Loucy (cell line): ENCODE measurements around the gene PFKFB2.

ENCODE experiments used
- H2AFZ ChIP-seq: fragments of 200-600 bp; sonication (generic); 2 replicates; pipeline ENCODE4 v1.6.0; 2016; ENCODE audit warnings: antibody characterized with exemption, mild to moderate bottlenecking, low read length, moderate library complexity
- H3F3A ChIP-seq: fragments of 200-600 bp; 2 replicates; pipeline ENCODE4 v1.6.0; 2016; ENCODE audit warnings: antibody characterized with exemption, low read depth, mild to moderate bottlenecking
- H3K27me3 ChIP-seq: fragments of 200-600 bp; sonication (generic); 2 replicates; pipeline ENCODE4 v1.6.1; 2014; ENCODE audit warnings: low read length, mild to moderate bottlenecking; ENCODE audit not compliant: insufficient read depth, poor library complexity, severe bottlenecking
- H3K36me3 ChIP-seq: fragments of 200-600 bp; sonication (generic); 2 replicates; pipeline ENCODE4 v1.6.1; 2016; ENCODE audit warnings: low read length; ENCODE audit not compliant: insufficient read depth
- H3K4me1 ChIP-seq: fragments of 200-600 bp; sonication (generic); 2 replicates; pipeline ENCODE4 v1.5.1; 2014; ENCODE audit warnings: low read length, mild to moderate bottlenecking; ENCODE audit not compliant: insufficient read depth, poor library complexity, severe bottlenecking
- H3K4me2 ChIP-seq: fragments of 200-600 bp; sonication (generic); 2 replicates; pipeline ENCODE4 v1.6.0; 2014; ENCODE audit warnings: antibody characterized with exemption, low read length, low read depth, mild to moderate bottlenecking; ENCODE audit not compliant: poor library complexity, severe bottlenecking
- H3K4me3 ChIP-seq: fragments of 200-600 bp; sonication (generic); 2 replicates; pipeline ENCODE4 v1.5.1; 2014; ENCODE audit warnings: low read length, mild to moderate bottlenecking, mixed read lengths; ENCODE audit not compliant: poor library complexity, severe bottlenecking
- H3K79me2 ChIP-seq: fragments of 200-600 bp; sonication (generic); 2 replicates; pipeline ENCODE4 v1.6.1; 2014; ENCODE audit warnings: low read length; ENCODE audit not compliant: insufficient read depth
- H3K9ac ChIP-seq: fragments of 200-600 bp; sonication (generic); 2 replicates; pipeline ENCODE4 v1.6.0; 2014; ENCODE audit warnings: mild to moderate bottlenecking, low read depth, low read length, moderate library complexity; ENCODE audit not compliant: poor library complexity, severe bottlenecking
- H3K9me2 ChIP-seq: fragments of 200-600 bp; sonication (generic); replicated peaks from 2 replicates; pipeline ENCODE4 v1.6.1; 2016; ENCODE audit warnings: low read depth, low read length, mixed read lengths
- H3K9me3 ChIP-seq: fragments of 200-600 bp; sonication (generic); 2 replicates; pipeline ENCODE4 v1.6.1; 2014; ENCODE audit warnings: mild to moderate bottlenecking, antibody characterized with exemption, low read length, low read depth; ENCODE audit not compliant: insufficient read depth
- H4K20me1 ChIP-seq: fragments of 200-600 bp; sonication (generic); 2 replicates; pipeline ENCODE4 v1.6.0; 2014; ENCODE audit warnings: antibody characterized with exemption, low read length, mild to moderate bottlenecking; ENCODE audit not compliant: insufficient read depth, poor library complexity, severe bottlenecking
- EZH2phosphoT487 ChIP-seq: fragments of 200-600 bp; IDR thresholded peaks from 2 replicates; pipeline ENCODE4 v1.6.1; 2018; ENCODE audit warnings: antibody characterized with exemption, mild to moderate bottlenecking, moderate library complexity, borderline replicate concordance
- TF ChIP-seq, protein P1 (sequence below): fragments of 200-600 bp; sonication (generic); conservative IDR thresholded peaks from 2 replicates; pipeline ENCODE4 v1.5.1; 2014; ENCODE audit warnings: mild to moderate bottlenecking, antibody characterized with exemption, low read length

Gene PFKFB2

DNA sequence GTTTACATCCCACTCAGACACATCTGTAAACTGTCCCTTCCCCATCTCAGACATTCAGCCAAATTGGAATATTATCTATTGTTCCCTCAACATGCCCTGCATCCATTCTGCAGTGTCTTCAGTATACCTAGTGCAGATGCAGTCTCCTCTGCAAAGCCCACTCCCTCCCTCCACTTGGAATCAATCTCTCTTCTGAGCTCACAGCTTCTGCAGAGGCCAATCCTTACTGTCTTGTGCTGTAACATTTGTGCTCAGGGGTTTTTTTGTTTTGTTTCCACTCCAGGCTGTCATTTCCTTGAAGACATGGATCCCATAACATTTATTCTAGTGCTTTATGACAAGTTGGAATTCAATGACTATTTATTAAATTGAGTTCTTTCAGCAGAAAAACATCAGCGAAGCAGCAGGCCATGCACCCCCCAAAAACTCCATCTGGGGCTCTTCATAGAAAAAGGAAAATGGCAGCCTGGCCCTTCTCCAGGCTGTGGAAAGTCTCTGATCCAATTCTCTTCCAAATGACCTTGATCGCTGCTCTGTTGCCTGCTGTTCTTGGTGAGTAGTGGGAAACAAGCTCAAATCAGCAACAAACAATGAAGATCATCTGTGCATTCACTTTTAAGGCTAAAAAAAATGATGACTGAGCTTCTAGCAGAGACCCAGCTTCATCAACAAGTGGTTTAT is 59.7 kb downstream of the PFKFB2 start:
- no peak for TF ChIP-seq EZH2phosphoT487
- TF ChIP-seq, protein P1, sequence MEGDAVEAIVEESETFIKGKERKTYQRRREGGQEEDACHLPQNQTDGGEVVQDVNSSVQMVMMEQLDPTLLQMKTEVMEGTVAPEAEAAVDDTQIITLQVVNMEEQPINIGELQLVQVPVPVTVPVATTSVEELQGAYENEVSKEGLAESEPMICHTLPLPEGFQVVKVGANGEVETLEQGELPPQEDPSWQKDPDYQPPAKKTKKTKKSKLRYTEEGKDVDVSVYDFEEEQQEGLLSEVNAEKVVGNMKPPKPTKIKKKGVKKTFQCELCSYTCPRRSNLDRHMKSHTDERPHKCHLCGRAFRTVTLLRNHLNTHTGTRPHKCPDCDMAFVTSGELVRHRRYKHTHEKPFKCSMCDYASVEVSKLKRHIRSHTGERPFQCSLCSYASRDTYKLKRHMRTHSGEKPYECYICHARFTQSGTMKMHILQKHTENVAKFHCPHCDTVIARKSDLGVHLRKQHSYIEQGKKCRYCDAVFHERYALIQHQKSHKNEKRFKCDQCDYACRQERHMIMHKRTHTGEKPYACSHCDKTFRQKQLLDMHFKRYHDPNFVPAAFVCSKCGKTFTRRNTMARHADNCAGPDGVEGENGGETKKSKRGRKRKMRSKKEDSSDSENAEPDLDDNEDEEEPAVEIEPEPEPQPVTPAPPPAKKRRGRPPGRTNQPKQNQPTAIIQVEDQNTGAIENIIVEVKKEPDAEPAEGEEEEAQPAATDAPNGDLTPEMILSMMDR: no peak
- no peak overlapping the region for H3K4me2 ChIP-seq
- H2AFZ ChIP-seq: no peak overlapping the region

DNA sequence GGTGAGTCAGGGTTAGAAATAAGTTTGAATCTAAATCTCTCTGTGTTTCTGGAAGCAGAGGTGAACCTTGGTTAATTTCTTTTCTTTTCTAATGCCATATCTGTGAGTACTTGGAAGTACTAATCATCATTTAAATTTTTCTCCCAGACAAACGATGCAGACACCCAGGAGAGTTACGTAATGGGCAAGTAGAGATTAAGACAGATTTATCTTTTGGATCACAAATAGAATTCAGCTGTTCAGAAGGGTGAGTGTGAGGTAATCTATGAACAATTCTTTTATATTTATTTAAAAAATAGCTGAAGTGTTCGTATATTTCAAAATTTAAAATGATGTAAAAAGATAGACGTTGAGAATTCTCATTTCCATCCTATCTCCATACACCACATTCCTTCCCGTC is 62.2 kb downstream of the PFKFB2 start:
- no peaks in the 10 kb centered on the region for H3K27me3 ChIP-seq
- H3K36me3 ChIP-seq: no peaks in the 10 kb centered on the region
- no peaks in the 10 kb centered on the region for H3K9me3 ChIP-seq
- H3K4me1 ChIP-seq: no peaks in the 10 kb centered on the region
- no peak overlapping the region for H2AFZ ChIP-seq
- H3K9ac ChIP-seq: no peak overlapping the region
- H3K79me2 ChIP-seq: no peaks in the 10 kb centered on the region
- no peak overlapping the region for H3K4me3 ChIP-seq
- no peaks in the 10 kb centered on the region for H3F3A ChIP-seq
- TF ChIP-seq EZH2phosphoT487: no peak
- TF ChIP-seq, protein P1: no peak
- no peak overlapping the region for H3K4me2 ChIP-seq
- H3K9me2 ChIP-seq: no peaks in the 10 kb centered on the region
- H4K20me1 ChIP-seq: no peaks in the 10 kb centered on the region

More for the DNA sequence above, 59.7 kb downstream of the PFKFB2 start:
- no peaks in the 10 kb centered on the region for H3K79me2 ChIP-seq
- no peaks in the 10 kb centered on the region for H3K9me2 ChIP-seq
- H3K9ac ChIP-seq: no peak overlapping the region
- H3F3A ChIP-seq: no peaks in the 10 kb centered on the region
- H3K4me3 ChIP-seq: no peak overlapping the region
- H4K20me1 ChIP-seq: no peaks in the 10 kb centered on the region
- H3K4me1 ChIP-seq: no peaks in the 10 kb centered on the region
- no peaks in the 10 kb centered on the region for H3K36me3 ChIP-seq
- H3K9me3 ChIP-seq: no peaks in the 10 kb centered on the region
- no peaks in the 10 kb centered on the region for H3K27me3 ChIP-seq

DNA sequence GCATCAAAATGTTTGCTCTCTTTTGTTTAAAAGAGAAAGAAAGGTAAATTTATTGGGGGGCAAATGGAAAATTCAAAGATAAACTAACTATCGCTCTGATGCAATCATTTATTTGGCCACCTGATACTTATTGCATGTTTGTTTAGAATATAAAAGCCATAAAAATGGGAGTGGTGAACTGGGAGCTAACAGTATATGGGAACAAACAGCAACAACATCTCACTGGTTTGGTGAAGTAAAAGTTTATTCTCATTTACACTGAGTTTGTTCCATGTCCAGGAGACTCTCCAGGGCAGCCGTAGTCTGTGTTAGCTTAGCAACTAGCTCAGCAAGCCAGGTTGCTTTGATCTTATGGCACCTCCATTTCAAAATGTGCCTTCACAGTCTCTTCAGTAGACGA is 71.3 kb downstream of the PFKFB2 start:
- H3K9ac ChIP-seq: no peak overlapping the region
- H3K4me2 ChIP-seq: no peak overlapping the region
- TF ChIP-seq, protein P1: no peak
- no peak for TF ChIP-seq EZH2phosphoT487
- H3K4me1 ChIP-seq: no peaks in the 10 kb centered on the region
- no peaks in the 10 kb centered on the region for H3K9me2 ChIP-seq
- H2AFZ ChIP-seq: no peak overlapping the region
- no peaks in the 10 kb centered on the region for H3K36me3 ChIP-seq
- H4K20me1 ChIP-seq: no peaks in the 10 kb centered on the region
- no peaks in the 10 kb centered on the region for H3K79me2 ChIP-seq
- no peaks in the 10 kb centered on the region; the same call in 1 of the 2 replicates for H3K9me3 ChIP-seq
- H3K27me3 ChIP-seq: no peaks in the 10 kb centered on the region
- H3F3A ChIP-seq: no peaks in the 10 kb centered on the region
- H3K4me3 ChIP-seq: no peak overlapping the region
